GM18907 (cell line): ENCODE results near the gene OXTR.
A peak's percentile ranks its signal among the peaks of the same experiment; 100 is the strongest.

Experiments used
- ATAC-seq: cut with Tn5 transposase; IDR thresholded peaks from one replicate; pipeline ENCODE4 v1.9.1; 2021; ENCODE audit warnings: mild to moderate bottlenecking, moderate library complexity; ENCODE audit not compliant: unreplicated experiment

OXTR gene

DNA sequence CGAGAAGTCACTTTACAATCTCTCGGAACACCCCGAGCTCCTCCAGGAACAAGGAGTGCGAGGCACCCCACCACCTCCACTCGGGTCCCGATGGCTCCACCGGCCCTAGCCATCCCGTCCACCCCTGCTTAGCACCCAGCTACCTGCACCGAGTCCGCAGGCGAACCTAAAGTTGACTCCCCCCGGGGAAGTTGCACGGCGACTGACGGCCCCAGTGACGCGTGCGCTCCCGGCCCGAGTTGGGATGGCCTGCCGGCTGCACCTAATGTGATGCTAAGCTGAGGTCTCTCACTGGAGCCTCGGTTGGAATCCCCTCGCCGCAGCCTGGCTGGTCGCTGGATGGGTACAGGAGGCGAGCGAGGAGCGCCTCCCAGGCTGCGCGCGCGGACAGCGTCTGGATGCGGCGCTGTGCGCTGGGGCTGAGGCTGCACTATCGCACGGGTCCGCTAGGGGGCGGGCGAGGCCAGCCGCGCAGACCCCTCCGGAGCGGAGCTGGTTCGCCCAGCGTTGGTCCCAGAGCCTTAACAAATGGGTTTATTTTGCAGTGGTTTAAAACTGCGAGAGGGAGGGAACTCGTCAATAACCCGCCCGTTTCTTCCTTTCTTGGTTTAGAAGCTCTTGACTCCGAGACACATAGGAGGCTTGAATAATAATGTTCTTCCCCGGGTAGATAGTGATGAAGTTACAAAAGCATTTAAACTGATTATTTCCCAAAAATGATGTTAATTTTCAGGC lies at the start of gene OXTR:
OXTR (minus strand) TSS at position 526 of the 735 bp plus-strand sequence. CDS start 1,426 bp downstream, outside the sequence.
- peak; percentile 72 for ATAC-seq

DNA sequence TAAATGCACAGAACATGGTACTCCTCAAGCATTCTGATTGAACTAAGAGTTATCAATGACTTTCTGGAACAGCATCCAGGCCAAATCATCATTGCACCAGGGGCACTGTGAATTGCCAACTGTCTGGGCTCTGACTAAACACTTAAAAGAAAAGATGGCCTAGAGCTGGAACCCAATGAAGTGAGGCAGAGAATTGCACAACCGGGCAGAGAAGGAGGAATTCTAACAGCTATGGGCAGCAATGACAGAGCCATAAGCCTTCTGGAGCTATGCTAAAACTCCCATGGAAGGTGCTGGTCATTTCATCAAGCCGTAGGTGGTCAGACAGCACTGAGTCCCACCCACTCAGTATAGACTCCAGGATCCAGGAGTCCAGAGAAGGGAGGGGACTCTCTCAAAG lies 48.1 kb upstream of the OXTR start:
- ATAC-seq: no peak

DNA sequence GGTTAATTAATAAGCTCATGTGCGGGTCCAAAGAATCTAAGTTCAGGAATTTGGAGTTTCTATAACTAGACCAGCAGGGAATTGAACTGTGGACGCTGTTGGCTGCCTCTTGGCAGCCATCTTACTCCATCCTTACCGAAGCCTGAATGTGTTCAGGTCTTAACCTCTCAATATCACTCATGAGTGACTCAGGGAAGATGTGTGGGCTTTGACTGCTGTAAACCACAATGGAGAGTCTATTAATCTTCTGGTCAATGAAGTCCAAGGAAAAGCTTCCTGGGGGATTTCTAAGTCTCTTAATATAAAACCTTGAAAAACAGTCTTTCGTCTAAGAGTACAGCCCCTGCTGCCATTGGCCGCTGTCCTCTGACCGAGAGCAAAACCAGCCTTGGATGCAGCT lies 46.7 kb upstream of the OXTR start:
- no peak for ATAC-seq

DNA sequence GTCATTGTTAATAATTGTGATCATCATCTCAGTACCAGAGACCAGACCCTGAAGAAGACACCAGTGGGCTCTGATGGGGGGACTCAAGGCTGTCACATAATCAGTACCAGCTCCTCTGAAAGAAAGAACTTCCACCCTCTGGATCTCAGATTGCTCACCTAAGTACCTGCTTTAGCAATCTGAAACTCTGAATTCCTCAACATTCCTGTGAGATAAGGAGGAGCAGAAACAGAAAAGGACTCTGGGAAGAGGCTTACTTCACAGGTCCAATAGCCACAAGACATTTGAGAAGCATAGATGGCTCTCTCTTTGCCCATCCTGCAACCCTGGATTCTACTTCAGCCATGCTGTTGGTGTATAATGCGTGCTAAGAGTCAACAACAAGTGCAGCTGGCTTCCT lies 44.0 kb upstream of the OXTR start:
- ATAC-seq: no peak

DNA sequence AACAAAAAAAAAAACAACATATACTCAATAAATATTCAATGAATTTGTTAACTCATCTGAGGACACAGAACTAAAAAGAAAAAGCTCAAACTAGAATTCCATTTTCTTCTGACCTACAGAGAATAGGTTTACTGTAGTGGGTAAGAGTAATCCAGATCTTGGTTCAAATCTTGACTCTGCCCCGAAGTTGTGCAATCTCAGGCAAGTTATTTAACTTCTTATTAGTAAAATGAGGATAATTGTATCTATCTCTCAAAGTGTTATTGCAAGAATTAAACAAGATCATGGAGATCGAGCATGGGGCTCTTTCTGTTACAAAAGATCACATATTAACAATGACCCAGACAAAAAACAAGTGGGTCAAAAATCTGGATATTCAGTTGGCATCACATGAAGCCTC lies 41.1 kb upstream of the OXTR start:
- ATAC-seq: no peak

DNA sequence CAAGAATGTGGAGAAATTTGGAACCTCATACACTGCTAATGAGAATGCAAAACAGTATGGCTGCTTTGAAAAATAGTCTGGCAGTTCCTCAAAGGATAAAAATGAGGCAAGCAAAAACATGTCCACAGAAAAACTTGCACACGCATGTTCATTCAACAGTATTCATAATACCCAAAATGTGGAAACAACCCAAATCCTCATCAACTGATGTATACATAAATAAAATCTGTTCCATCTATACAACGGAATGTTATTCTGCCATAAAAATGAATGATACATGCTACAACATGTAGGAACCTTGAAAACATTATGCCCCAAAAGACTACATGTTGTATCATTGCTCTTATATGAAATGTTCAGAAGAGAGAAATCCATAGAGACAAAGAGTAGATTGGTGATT lies 36.4 kb upstream of the OXTR start:
- ATAC-seq: no peak

GRCh38 chr3:8802256-8802655 lies 32.8 kb upstream of the OXTR start:
- no peak for ATAC-seq

DNA sequence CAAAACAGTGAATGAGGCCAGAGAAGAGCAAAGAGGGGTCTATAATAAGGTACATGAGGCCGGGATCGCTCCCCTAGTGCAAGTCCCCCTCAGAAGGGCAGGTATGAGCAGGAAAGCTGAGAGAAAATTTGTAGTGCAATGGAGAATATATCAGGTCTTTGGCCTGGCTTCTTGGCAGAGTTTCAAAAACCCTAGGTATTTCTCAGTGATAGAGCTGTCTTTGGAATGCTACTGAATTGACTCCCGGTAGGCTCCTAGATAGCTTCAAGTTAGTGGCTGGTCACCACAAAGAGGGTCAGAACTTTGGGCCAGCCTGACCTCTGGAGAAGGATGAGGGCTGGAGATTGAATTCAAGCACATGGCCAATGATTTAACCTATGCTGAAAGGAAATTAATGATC lies 30.6 kb upstream of the OXTR start:
- ATAC-seq: no peak

DNA sequence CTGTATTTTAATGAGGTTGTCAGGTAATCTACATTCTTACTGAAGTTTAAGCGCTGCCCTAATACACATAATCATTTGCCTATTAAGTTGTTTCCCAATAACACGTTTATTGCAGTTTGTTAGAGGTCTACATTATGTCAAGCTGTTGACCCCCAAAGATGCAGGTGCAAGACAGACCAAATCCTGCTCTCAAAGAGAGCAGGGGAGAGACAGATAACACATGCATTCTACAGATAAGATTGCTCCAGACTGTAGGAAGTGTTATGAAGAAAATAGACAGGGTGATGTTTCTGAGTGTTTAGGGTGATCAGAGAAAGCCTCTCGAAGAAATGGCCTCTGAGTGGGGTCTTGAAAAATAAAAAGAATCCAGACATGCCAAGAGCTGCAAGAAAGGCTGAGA lies 24.8 kb upstream of the OXTR start:
- no peak for ATAC-seq

DNA sequence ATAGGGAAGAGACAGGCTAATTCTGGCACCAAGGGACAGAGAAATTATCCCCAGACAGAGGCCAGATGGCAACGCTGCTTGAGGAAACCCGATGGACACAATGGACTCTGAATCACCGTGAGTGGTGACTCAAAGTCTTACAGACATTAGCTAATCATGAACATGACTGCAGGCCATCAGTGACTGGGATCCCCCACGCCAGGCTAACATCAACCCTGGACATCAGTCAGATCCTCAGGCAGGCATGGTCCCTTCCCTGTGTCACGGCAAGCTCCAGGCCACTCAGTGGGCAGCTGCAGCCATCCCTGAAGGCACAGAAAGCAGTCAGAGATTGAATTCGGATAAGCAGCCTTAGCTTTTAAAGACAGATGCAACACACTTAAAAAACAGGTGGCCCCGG lies 23.8 kb upstream of the OXTR start:
- no peak for ATAC-seq

DNA sequence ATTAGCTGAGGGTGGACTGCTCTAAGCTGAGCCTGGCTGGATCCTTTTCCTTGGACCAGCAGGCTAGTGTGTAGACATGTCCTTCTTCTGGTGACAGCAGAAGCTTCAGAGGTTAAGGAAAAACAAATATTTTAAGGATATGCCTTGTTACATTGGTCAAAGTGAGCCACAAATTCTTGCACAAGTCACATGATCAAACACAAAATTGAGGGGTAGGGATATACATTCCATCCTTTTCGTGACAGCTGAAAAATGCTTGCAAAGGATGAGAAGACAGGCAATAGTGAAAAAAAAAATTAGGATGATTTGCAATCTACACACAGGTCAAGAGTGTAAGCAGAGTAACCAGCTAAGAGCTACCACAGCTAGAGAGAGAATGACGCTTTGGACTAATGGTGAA lies 21.1 kb upstream of the OXTR start:
- no peak for ATAC-seq

GRCh38 chr3:8784676-8785435 lies 15.4 kb upstream of the OXTR start:
- ATAC-seq: no peak

DNA sequence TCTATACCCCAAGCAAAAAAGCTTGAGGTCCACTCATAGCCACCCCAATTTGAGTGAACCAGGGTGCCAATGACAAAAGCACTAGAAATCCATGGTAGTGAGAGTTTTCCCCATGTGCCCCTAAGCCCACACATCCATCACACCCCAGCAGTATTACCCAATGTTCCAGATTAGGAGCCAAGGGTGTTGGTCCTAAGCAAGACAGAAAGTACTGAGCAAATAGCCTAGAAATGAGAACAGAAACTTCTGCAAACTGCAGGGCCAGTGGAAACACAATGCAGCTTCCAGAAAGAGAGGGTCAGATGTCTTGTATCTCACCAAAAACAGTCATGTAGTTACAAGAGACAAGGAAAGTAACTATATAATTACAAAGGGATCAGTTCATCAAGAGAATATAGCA lies 10.9 kb upstream of the OXTR start:
- no peak for ATAC-seq

DNA sequence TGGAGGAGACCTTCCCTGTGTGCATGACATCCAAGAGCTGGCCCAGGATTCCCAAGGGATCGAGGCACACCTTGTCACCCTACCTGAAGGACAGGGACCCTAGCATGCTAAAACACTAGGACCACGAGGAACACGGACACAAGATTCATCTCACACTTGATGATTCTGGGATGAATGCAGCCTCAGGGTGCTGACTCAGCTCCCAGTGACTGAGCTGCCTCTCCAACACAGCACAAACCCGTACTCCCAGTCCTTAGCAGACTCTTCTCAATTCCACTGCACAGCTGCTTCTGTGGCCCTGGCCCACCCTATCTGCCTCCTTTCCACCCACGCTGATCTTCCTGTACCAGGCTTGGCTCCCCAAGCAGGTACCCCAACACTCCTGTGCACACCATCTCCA lies 9.1 kb upstream of the OXTR start:
- no peak for ATAC-seq

- ATAC-seq: no peak
These were observed 8.5 kb upstream of the OXTR start for GRCh38 chr3:8777978-8778267.

DNA sequence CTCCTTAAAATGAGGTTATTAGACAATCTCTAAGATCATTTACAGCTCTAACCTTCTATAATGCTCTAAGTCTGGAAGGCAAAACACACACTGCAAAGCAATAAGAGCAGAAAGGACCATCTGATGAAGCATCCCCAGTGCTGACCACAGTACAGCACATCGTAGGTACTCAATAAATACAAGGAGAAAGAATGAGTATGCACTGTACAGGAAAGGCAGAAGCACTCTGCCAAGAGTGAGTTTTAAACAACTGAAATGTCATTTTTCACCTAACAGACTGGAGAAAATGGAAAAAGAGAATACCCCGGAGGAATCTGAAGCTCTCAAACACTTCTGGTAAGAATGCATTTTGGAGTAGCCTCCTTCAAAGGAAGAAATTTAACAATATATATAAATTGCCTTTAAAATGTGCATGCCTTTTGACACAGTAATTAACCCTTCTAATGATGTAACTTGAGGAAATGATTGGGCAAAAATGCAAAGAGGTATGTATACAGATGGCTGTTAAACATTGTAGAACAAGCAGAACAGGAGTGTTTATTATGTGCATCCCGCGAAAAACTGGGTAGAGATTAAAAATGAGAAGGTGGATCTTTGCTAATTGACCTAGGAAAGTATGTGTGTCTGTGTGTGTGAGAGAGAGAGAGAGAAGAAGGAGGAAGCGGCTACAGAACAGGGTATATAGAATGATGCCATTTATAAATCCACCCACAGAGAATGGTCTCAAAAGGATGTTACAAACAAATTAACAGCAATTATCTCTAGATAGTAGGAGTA lies 8.0 kb upstream of the OXTR start:
- ATAC-seq: no peak

DNA sequence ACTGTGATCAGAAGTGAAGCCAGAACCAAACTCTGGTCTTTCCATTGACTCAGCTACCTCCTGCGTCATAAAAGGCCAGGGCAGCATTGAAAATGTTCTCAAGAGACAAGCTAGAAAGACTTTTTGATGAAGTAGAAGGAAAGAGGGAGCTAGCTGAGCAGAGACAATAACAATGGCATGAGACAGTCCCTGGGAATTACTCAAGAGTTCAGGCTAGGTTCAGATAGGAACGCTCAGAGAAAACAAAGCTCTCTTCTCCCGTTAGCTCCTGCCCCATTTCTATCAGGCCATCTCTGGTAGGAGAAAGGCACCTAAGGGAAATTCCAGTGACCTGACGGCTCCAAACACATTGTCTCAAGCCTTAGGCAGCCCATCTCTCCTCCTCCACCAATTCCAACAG lies 7.0 kb upstream of the OXTR start:
- no peak for ATAC-seq

- ATAC-seq: no peak
These were observed 6.2 kb upstream of the OXTR start for GRCh38 chr3:8775602-8776001.

GRCh38 chr3:8775181-8775580 lies 5.8 kb upstream of the OXTR start:
- no peak for ATAC-seq

DNA sequence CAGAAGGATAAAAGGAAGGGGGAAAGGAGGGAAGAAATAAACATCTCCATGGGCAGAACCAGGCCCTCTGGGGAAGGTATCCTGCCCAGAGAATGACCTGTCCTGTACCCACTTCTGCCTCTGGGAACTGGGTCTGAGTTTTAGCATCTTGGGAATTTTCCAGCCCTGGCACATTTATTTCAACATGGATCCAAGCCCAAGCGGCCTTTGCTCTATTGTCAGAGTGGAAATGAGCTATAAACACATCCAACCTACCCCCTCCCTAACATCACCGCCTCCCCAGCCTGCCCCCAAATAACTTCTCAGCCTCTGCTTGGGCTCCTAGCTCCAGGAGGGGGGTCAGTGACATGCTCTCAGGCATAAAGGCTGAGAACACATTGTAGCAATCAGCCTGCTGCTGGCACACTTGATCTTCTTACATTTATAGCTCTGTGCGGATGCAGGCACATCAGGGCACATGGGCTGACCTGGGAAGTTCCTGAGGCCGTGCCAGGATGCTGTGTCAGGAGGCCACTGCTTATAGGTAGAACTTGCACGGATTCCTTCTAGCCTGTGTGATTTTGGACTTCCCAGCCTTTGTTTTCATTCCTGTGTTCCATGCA lies 4.6 kb upstream of the OXTR start:
- no peak for ATAC-seq

DNA sequence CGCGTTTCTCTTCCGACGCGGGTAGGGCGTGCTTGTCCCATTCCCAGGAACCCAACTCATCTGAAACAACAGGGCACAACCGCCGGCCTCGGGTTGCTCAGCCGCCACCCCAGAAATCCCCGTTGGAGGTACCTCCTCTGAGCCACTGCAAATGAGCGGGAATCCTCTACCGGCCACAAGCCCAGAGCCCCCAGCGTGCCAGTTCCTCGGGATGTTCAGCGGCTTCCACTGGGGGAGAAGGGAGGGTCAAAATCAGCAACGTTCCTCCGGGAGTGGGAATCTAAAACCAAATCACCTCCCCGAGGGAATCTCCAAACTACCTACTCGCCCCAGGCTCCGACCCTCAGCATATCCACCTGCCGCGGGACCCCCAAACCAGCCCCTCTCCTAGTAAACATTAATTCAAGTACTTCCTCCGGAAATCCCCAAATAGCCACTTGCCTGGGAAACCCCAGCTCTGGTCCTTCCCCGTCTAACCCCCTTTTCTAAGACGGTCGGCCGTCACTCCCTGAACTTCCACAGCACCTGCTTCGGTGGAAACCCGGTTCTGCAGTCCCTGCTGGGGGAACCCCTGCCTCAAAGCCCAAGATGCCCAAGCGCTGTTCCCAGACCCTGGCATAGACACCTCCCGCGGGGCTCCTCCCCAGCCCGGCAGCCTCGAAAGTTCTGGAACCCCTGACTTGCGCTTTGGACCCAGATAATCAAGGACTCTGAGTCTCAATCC lies 887 bp downstream of the OXTR start:
- ATAC-seq: peak; percentile 49
